H54 (cell line): ENCODE measurements around the gene DAW1.

Source experiments
- DNase-seq: peaks from one replicate; pipeline ENCODE4 v3.0.0; 2011; ENCODE audit warnings: low spot score, mixed read lengths; ENCODE audit not compliant: insufficient read length
- FAIRE-seq: peaks from 3 replicates; lab custom pipeline; 2011; peaks lifted over from hg19 to GRCh38; lab: Jason Lieb, UNC
- POLR2A ChIP-seq: IDR thresholded peaks from 2 replicates; pipeline ENCODE4 v1.6.1; 2011; ENCODE audit warnings: low read depth, mild to moderate bottlenecking, low read length

The DAW1 gene

GRCh38 chr2:227848586-227848985 lies 22.8 kb upstream of the DAW1 start:
- no peak for FAIRE-seq
- DNase-seq: no peak
- no peak for TF ChIP-seq POLR2A

GRCh38 chr2:227849906-227850305 lies 21.5 kb upstream of the DAW1 start:
- DNase-seq (no peak), FAIRE-seq (peak; percentile 94)
- TF ChIP-seq POLR2A: no peak

GRCh38 chr2:227853204-227853629 lies 18.2 kb upstream of the DAW1 start:
- TF ChIP-seq POLR2A: no peak
- no peak for DNase-seq
- peak; percentile 72 for FAIRE-seq

- FAIRE-seq: peak; percentile 75
- no peak for DNase-seq
- TF ChIP-seq POLR2A: no peak
These were observed 17.6 kb upstream of the DAW1 start for GRCh38 chr2:227853765-227854271.

- TF ChIP-seq POLR2A: no peak
- FAIRE-seq: no peak
- no peak for DNase-seq
These were observed 16.0 kb upstream of the DAW1 start for GRCh38 chr2:227855440-227855839.

GRCh38 chr2:227856697-227857096 lies 14.7 kb upstream of the DAW1 start:
- DNase-seq: no peak
- no peak for TF ChIP-seq POLR2A
- FAIRE-seq: no peak

GRCh38 chr2:227860221-227860641 lies 11.2 kb upstream of the DAW1 start:
- no peak for TF ChIP-seq POLR2A
- DNase-seq: no peak
- FAIRE-seq: no peak

GRCh38 chr2:227861011-227861410 lies 10.4 kb upstream of the DAW1 start:
- TF ChIP-seq POLR2A: no peak
- FAIRE-seq: no peak
- DNase-seq: no peak

- DNase-seq (no peak), FAIRE-seq (no peak)
- TF ChIP-seq POLR2A: no peak
These were observed 9.1 kb upstream of the DAW1 start for GRCh38 chr2:227862227-227862740.

GRCh38 chr2:227862741-227863588 lies 8.5 kb upstream of the DAW1 start:
- DNase-seq: peak; percentile 92
- FAIRE-seq: peak; percentile 96
- TF ChIP-seq POLR2A: no peak

- FAIRE-seq (no peak), DNase-seq (no peak)
- no peak for TF ChIP-seq POLR2A
These were observed 7.2 kb upstream of the DAW1 start for GRCh38 chr2:227864161-227864756.

GRCh38 chr2:227865291-227865690 lies 6.1 kb upstream of the DAW1 start:
- no peak for TF ChIP-seq POLR2A
- FAIRE-seq (no peak), DNase-seq (no peak)

- DNase-seq (no peak), FAIRE-seq (no peak)
- no peak for TF ChIP-seq POLR2A
These were observed 4.0 kb upstream of the DAW1 start for GRCh38 chr2:227867386-227867785.

GRCh38 chr2:227870710-227871374 lies 589 bp upstream of the DAW1 start:
- TF ChIP-seq POLR2A: no peak
- DNase-seq (peak; percentile 85), FAIRE-seq (peak; percentile 96)
